Right atrium auricular region (tissue), 2 donors: ENCODE results near the gene FAM13C. TPM values are rescaled to one million over a fixed set of nuclear protein-coding genes. Genes with fewer than 3 reads are reported as not detected.

ENCODE experiments used
- DNase-seq: peaks from one replicate; pipeline ENCODE4 v3.0.0-alpha.2; 2019; ENCODE audit warnings: low spot score
- H3K27ac ChIP-seq, 2 donors: fragments of 200-600 bp; sonication (generic); 1 replicate in 1 of 2; 2 replicates in 1 of 2; pipeline ENCODE4 v1.5.1; 2016 to 2019
- H3K27me3 ChIP-seq, 2 donors: fragments of 200-600 bp; sonication (generic); one replicate each; pipeline versions ENCODE4 v1.5.1 to v1.6.0; 2017 to 2019
- H3K36me3 ChIP-seq: fragments of 200-600 bp; sonication (generic); one replicate; pipeline ENCODE4 v1.5.1; 2016
- H3K4me1 ChIP-seq, 2 donors: fragments of 200-600 bp; sonication (generic); one replicate each; pipeline versions ENCODE4 v1.5.1 to v1.6.0; 2017 to 2019
- H3K4me3 ChIP-seq, 2 donors: fragments of 200-600 bp; sonication (generic); 1 replicate in 1 of 2; 2 replicates in 1 of 2; pipeline ENCODE4 v1.5.1; 2017 to 2019; ENCODE audit warnings: mild to moderate bottlenecking in 1 of 2, moderate library complexity in 1 of 2
- H3K9me3 ChIP-seq, 2 donors: fragments of 200-600 bp; sonication (generic); one replicate each; pipeline ENCODE4 v1.5.1; 2019
- total RNA-seq, 2 donors: library from RNA; depleted of rRNA; stranded (reverse); fragments of >200 nt; gene quantifications; one replicate each; pipeline ENCODE4 v1.1.0, GENCODE V29; 2016
- TF ChIP-seq, protein P1 (sequence below), 2 donors: fragments of 200-600 bp; sonication (generic); IDR thresholded peaks; one replicate each; pipeline ENCODE4 v1.5.1; 2019; ENCODE audit warnings: antibody characterized with exemption in 2 of 2

The FAM13C gene
- total RNA-seq, 2 donors from 2014 or later: 3.8 to 4.4 TPM

DNA sequence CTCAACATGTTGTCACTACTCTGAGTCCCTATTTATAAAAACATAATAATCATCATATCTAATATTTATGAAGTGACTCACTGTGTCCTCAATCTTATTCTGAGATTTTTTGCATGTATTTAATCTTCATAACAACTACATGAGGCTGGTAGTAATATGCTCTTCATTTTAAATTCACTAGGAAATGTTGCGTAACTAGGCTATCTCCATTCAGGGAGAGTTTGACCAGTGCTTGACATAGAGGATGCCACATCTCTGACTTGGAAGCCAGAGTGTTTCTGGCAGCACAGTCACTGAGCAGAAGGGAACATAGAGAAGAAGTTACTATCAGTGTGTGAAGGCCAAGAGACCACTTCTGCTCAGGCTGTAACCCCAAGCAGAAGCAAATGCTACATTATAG is 88.9 kb downstream of the FAM13C start:
- Histone ChIP-seq H3K4me1 (no peaks in the 10 kb centered on the region), H3K27me3 (no peaks in the 10 kb centered on the region), H3K9me3 (no peaks in the 10 kb centered on the region), H3K27ac (no peak overlapping the region), H3K4me3 (no peak overlapping the region), H3K36me3 (peaks cover 5% of the 10 kb centered on the region)
- no peak for DNase-seq
- TF ChIP-seq, protein P1, sequence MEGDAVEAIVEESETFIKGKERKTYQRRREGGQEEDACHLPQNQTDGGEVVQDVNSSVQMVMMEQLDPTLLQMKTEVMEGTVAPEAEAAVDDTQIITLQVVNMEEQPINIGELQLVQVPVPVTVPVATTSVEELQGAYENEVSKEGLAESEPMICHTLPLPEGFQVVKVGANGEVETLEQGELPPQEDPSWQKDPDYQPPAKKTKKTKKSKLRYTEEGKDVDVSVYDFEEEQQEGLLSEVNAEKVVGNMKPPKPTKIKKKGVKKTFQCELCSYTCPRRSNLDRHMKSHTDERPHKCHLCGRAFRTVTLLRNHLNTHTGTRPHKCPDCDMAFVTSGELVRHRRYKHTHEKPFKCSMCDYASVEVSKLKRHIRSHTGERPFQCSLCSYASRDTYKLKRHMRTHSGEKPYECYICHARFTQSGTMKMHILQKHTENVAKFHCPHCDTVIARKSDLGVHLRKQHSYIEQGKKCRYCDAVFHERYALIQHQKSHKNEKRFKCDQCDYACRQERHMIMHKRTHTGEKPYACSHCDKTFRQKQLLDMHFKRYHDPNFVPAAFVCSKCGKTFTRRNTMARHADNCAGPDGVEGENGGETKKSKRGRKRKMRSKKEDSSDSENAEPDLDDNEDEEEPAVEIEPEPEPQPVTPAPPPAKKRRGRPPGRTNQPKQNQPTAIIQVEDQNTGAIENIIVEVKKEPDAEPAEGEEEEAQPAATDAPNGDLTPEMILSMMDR (IDR thresholded peaks at IDR 0.05): no peak

DNA sequence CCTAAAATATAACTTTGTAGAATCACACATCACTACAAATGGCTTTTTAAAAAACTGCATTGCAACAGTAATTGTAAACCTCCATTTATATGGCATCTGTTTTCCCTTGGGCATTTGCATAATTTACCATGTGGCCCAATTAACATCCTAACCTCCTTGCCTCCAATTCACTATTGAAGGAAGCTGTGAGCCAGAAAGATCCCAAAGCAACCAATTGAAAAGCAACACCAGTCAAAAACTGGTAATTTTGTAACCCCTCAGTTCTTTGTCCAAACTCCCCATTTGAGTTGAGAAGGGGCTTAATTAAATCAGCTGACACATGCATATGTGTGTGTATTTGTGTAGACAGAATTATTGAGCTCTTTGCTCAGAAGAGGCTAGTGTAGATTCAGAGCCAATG is 90.3 kb downstream of the FAM13C start:
- TF ChIP-seq, protein P1 (IDR thresholded peaks at IDR 0.05): no peak
- Histone ChIP-seq H3K36me3 (peaks cover 5% of the 10 kb centered on the region), H3K9me3 (no peaks in the 10 kb centered on the region), H3K4me1 (no peaks in the 10 kb centered on the region), H3K4me3 (no peak overlapping the region), H3K27me3 (no peaks in the 10 kb centered on the region), H3K27ac (no peak overlapping the region)
- DNase-seq: no peak

DNA sequence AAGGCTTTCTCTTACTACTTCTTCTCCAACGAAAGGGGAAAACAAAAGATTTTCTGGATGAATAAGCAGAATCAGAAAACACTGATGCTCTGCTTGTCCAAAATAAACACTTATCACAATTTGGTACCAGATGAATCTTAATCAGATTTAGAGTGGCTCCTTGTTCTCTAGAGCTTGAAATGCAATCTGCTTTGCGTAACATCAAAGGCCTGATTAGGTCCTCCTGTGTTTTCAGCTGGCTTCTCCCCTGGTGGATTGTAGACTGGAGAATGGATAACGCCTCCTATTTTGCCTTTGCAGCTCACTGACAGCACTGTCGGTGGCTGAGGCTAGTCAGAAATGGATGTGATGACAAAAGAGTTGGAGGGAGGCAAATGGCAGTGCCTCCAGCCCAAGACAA is 91.2 kb downstream of the FAM13C start:
- Histone ChIP-seq H3K27me3 (no peaks in the 10 kb centered on the region), H3K4me3 (no peak overlapping the region), H3K4me1 (no peaks in the 10 kb centered on the region), H3K36me3 (peaks cover 5% of the 10 kb centered on the region), H3K27ac (no peak overlapping the region), H3K9me3 (no peaks in the 10 kb centered on the region)
- DNase-seq: no peak
- TF ChIP-seq, protein P1 (IDR thresholded peaks at IDR 0.05): no peak

DNA sequence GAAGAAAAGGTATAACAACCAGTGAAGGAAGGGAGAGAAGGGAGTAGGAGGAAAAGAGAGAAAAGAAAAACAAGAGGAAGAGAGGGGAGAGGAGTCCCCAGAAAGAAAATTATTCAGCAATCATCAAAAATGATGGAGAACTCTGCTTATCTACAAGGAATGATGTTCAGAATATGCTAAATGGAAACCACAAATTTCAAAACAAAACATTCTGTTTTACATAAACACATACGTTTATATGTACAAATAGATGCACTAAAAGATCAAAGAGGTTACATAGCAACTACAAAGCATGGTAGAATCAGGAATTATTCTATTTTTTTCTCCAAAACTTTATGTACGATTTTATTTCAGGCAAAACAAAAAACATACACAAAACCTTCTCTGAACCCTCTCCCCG is 91.9 kb downstream of the FAM13C start:
- TF ChIP-seq, protein P1 (IDR thresholded peaks at IDR 0.05): no peak
- no peak overlapping the region for H3K4me3 ChIP-seq
- no peaks in the 10 kb centered on the region for H3K27me3 ChIP-seq
- H3K36me3 ChIP-seq: peaks cover 5% of the 10 kb centered on the region
- no peaks in the 10 kb centered on the region for H3K9me3 ChIP-seq
- no peak overlapping the region for H3K27ac ChIP-seq
- no peak for DNase-seq
- H3K4me1 ChIP-seq: no peaks in the 10 kb centered on the region

DNA sequence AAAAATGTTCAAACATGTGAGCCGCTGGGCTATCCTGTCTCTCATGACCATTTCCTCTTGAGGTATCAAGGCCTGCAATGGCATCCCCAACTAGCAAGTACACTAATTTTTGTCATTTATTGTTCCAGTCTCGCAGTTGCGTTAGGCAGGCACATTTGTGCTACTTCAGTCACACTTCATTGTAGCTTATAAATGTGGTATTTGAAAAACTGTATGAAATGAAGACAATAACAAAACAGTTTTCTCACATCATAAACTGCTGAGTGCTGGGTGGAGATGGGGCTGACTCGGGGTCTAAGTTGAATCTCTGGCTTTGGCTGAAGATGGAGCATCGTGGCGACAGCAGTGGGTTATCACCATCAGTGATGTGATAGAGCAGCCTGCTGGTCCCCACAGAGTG is 92.7 kb downstream of the FAM13C start:
- Histone ChIP-seq H3K36me3 (peaks cover 5% of the 10 kb centered on the region), H3K9me3 (no peaks in the 10 kb centered on the region), H3K4me1 (no peaks in the 10 kb centered on the region), H3K27me3 (no peaks in the 10 kb centered on the region), H3K4me3 (no peak overlapping the region), H3K27ac (no peak overlapping the region)
- TF ChIP-seq, protein P1 (IDR thresholded peaks at IDR 0.05): no peak
- DNase-seq: no peak

DNA sequence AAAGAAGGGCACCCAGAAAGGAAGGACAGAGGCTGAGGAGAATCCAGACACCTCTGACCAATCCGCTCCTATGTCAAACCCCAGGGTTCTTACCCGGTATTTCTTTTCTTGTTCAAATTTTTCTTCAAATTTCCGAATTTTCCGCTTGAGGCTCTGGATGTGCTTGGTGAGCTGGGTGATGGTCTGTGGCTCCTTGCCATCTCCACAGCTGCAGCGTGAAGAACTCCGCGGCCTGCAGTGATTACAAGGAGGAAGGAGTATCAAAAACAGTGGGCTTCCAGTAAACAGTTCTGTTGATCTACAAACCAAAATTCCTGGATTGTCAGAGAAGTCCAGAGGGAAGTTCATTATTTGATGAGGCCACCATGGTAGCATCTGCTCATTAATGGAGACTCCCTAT is 93.9 kb downstream of the FAM13C start:
- TF ChIP-seq, protein P1 (IDR thresholded peaks at IDR 0.05): no peak
- peaks cover 5% of the 10 kb centered on the region for H3K36me3 ChIP-seq
- H3K4me1 ChIP-seq: no peaks in the 10 kb centered on the region
- no peak for DNase-seq
- H3K27me3 ChIP-seq: no peaks in the 10 kb centered on the region
- no peak overlapping the region for H3K4me3 ChIP-seq
- no peak overlapping the region for H3K27ac ChIP-seq
- H3K9me3 ChIP-seq: no peaks in the 10 kb centered on the region
